ENCODE data around the gene FAM107B. TPM values are rescaled to one million over a fixed set of nuclear protein-coding genes. Genes with fewer than 3 reads are reported as not detected.

FAM107B gene
- total RNA-seq, 6 donors from 2014 or later = 44.0 to 136 (median 77.0) TPM

DNA sequence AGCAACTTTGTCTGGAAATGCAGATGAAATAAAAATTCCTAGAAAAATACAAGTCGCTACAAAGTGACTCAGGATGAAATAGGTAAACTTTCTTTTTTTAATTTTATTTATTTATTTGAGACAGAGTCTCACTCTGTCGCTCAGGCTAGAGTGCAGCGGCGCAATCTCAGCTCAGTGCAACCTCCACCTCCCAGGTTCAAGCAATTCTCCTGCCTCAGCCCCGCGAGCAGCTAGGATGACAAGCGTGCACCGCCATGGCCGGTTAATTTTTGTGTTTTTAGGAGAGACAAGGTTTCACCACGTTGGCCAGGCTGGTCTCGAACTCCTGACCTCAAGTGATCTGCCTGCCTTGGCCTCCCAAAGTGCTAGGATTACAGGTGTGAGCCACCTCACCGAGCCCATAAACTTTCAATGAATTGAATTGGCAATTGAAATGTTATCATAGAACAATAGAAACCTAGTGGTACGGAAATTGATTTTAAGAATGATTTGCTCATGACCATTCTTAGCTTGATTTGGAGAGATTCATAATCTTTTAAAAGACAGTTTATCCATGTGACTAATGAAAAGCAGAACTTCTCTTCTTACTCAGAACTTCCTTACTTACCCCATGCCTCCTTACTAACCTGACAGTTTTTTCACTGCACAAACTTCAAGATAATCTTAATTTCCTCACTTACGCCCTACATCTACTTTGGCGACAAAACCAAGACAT lies 161.7 kb downstream of the FAM107B start:
- no peak for DNase-seq
- no peak for TF ChIP-seq CTCF (IDR thresholded peaks at IDR 0.05)
- no peak for TF ChIP-seq EP300 (IDR thresholded peaks at IDR 0.05)
- TF ChIP-seq POLR2AphosphoS5 (IDR thresholded peaks at IDR 0.05) = no peak
- no peak for TF ChIP-seq POLR2A (IDR thresholded peaks at IDR 0.05)
- H3K4me1 ChIP-seq = peaks cover 7 to 20% (median 12%) of the 10 kb centered on the region in 4 donors
- H3K36me3 ChIP-seq = no peaks in the 10 kb centered on the region
- H3K4me3 ChIP-seq = no peak overlapping the region
- no peaks in the 10 kb centered on the region for H3K27me3 ChIP-seq
- ATAC-seq (ENCODE audit: low FRiP score in 2 of 2) = peak in 1 of 2 donors; percentile 38
- no peak overlapping the region for H3K27ac ChIP-seq
- WGBS, 2 donors = 85 to 87% methylated on average over 15 of the region's 15 CpGs
- no peaks in the 10 kb centered on the region for H3K9me3 ChIP-seq

DNA sequence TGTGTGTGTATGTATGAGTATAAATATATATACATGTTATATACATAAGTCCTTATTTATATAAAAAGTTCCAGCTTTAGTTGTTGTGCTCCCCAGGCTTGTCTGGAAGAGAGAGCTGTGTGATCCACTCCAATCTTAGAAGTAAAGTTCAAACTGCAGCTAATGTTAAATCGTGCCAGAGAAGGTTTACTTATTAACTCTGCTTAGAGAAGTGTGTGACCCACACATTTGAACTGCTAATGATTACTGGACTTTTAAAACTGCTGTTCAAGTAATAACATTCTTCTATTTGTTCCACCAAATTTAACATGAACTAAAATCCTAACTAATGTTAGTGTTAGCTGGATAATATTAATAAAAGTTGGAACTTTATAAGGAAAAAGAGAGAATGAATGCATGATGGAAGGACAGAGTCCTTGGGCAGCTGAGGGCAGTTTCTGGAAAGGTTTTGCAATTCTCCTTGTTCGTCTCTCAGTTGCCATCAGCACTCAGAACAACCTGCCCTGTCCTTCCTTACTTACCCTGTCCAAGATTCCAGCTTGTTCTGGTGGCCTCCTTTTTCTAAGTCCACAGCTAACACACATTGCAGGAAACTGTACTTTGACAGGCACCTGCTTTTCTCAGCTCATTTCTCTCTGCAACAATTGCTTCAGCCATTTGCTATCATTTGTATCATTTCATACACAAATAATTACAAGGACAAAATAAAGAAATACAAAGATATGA lies 162.6 kb downstream of the FAM107B start:
- WGBS, 2 donors = 9 to 18% methylated on average over 2 of the region's 2 CpGs
- TF ChIP-seq CTCF (IDR thresholded peaks at IDR 0.05) (no peak), POLR2AphosphoS5 (IDR thresholded peaks at IDR 0.05) (no peak)
- H3K4me1 ChIP-seq = peaks cover 4 to 15% (median 6%) of the 10 kb centered on the region in 4 donors
- peak in 1 of 2 donors; percentile 48 for DNase-seq
- no peaks in the 10 kb centered on the region for H3K36me3 ChIP-seq
- H3K27me3 ChIP-seq = no peaks in the 10 kb centered on the region
- no peak overlapping the region for H3K4me3 ChIP-seq
- ATAC-seq (ENCODE audit: low FRiP score in 2 of 2) = no peak
- H3K9me3 ChIP-seq = no peaks in the 10 kb centered on the region
- H3K27ac ChIP-seq = peak overlapping the region in 1 of 4 donors; percentile 5

- H3K4me3 ChIP-seq = no peak overlapping the region
- ATAC-seq (ENCODE audit: low FRiP score in 2 of 2) (no peak), DNase-seq (no peak)
- WGBS, 2 donors = 95 to 96% methylated on average over 1 of the region's 1 CpG
- H3K36me3 ChIP-seq = no peaks in the 10 kb centered on the region
- H3K27me3 ChIP-seq = no peaks in the 10 kb centered on the region
- no peak overlapping the region for H3K27ac ChIP-seq
- H3K9me3 ChIP-seq = no peaks in the 10 kb centered on the region
- TF ChIP-seq EP300 (IDR thresholded peaks at IDR 0.05) = no peak
- TF ChIP-seq CTCF (IDR thresholded peaks at IDR 0.05) = no peak
- TF ChIP-seq POLR2AphosphoS5 (IDR thresholded peaks at IDR 0.05) = no peak
- TF ChIP-seq POLR2A (IDR thresholded peaks at IDR 0.05) = no peak
- peaks cover 10 to 18% (median 12%) of the 10 kb centered on the region in 4 donors for H3K4me1 ChIP-seq
Measured at GRCh38 chr10:14609178-14609577, 165.5 kb downstream of the FAM107B start.

DNA sequence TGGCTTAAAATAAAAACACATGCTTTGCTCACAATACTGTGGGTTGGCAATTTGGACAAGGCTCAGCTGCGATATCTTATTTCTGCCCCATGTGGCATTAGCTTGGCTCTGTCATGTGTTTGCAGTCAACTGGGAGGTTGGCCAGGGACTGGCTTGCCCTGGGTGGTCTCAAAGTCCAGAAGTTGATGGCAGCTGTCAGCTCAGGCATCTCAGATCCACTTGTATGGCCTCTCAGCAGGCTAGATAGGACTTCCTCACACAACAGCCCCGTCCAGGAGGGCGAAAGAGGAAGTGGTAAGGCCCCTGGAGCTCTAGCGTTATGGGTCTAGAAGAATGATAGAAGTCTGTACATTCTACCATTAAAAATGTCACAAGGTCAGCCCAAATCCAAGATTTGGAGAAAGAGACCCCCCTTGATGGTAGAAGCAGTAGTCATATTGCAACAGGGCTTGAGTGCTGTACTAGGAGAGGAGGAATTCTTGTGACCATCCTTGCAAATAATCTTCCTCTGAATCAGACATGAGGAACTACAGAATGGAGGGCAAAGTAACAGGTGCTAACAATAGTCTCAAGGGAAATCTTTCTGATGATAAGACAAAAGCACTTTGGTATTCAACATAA lies 166.2 kb downstream of the FAM107B start:
- TF ChIP-seq POLR2A (IDR thresholded peaks at IDR 0.05) (no peak), CTCF (IDR thresholded peaks at IDR 0.05) (no peak), POLR2AphosphoS5 (IDR thresholded peaks at IDR 0.05) (no peak), EP300 (IDR thresholded peaks at IDR 0.05) (no peak)
- H3K9me3 ChIP-seq = no peaks in the 10 kb centered on the region
- H3K4me1 ChIP-seq = peaks cover 11 to 18% (median 13%) of the 10 kb centered on the region in 4 donors
- H3K27ac ChIP-seq = no peak overlapping the region
- peak in 1 of 2 donors; percentile 70 for DNase-seq
- no peaks in the 10 kb centered on the region for H3K36me3 ChIP-seq
- no peak overlapping the region for H3K4me3 ChIP-seq
- WGBS, 2 donors = 77 to 95% methylated on average over 4 of the region's 4 CpGs
- ATAC-seq (ENCODE audit: low FRiP score in 2 of 2) = peak in 1 of 2 donors; percentile 39
- H3K27me3 ChIP-seq = no peaks in the 10 kb centered on the region
